A549 (cell line): ENCODE measurements around the gene TMEM52B. TPM values are rescaled to one million over a fixed set of nuclear protein-coding genes. Genes with fewer than 3 reads are reported as not detected.

Experiments
- ATAC-seq, 2 experiments: fragments of 200-7000 bp in 1 of 2; fragments of >200 bp in 1 of 2; cut with Nextera tagmentation in 1 of 2; cut with Tn5 transposase in 1 of 2; 3 replicates each; pipeline versions ENCODE4 v1.8.0 to v1.9.1; 2018 to 2020; ENCODE audit warnings: mild to moderate bottlenecking in 1 of 2, moderate library complexity in 1 of 2
- CTCF ChIA-PET: fragments of 300-600 bp; sonication (Branson Sonifier 250); formaldehyde crosslinking; extraction: SDS; loops from one replicate; lab custom pipeline; 2021; ENCODE audit warnings: antibody characterized with exemption, inconsistent platforms; lab: Yijun Ruan, JAX
- POLR2A ChIA-PET: fragments of 350-600 bp; formaldehyde crosslinking; extraction: SDS; loops from one replicate; lab custom pipeline; 2021; ENCODE audit warnings: antibody characterized with exemption, inconsistent platforms; lab: Yijun Ruan, JAX
- DNase-seq, 2 experiments: peaks; one replicate each; pipeline versions ENCODE4 v3.0.0 to v3.0.0-alpha.2; 2011 to 2016; ENCODE audit warnings: low read depth in 1 of 2, low spot score in 1 of 2
- FAIRE-seq: peaks from 2 replicates; lab custom pipeline; 2011; peaks lifted over from hg19 to GRCh38; lab: Jason Lieb, UNC
- H3K27ac ChIP-seq, 2 experiments: fragments of >200 bp; sonication (Bioruptor Twin); formaldehyde crosslinking; 3 replicates each; pipeline ENCODE4 v1.5.1; 2016 to 2017
- H3K4me1 ChIP-seq: fragments of >200 bp; sonication (Bioruptor Twin); formaldehyde crosslinking; 3 replicates; pipeline ENCODE4 v1.6.1; 2016
- H3K4me2 ChIP-seq: fragments of >200 bp; sonication (Bioruptor Twin); formaldehyde crosslinking; 3 replicates; pipeline ENCODE4 v1.6.1; 2016
- H3K4me3 ChIP-seq: fragments of >200 bp; sonication (Bioruptor Twin); formaldehyde crosslinking; 3 replicates; pipeline ENCODE4 v1.5.1; 2016
- H3K9me3 ChIP-seq: fragments of >200 bp; sonication (Bioruptor Twin); formaldehyde crosslinking; 3 replicates; pipeline ENCODE4 v1.6.1; 2016
- CEBPB ChIP-seq, 2 experiments: fragments of >200 bp in 1 of 2; sonication (Bioruptor Twin) in 1 of 2; formaldehyde crosslinking in 1 of 2; IDR thresholded peaks; 2 replicates each; pipeline ENCODE4 v1.6.1; 2012 to 2016
- CHD2 ChIP-seq: fragments of 150-350 bp; IDR thresholded peaks from 2 replicates; pipeline ENCODE4 v1.6.1; 2014; ENCODE audit warnings: low read length; ENCODE audit not compliant: partially characterized antibody
- EHF ChIP-seq: fragments of 250-450 bp; sonication (Bioruptor Pico); IDR thresholded peaks from 2 replicates; pipeline ENCODE4 v1.5.0; 2020; ENCODE audit warnings: mild to moderate bottlenecking
- ESRRA ChIP-seq: fragments of 150-350 bp; IDR thresholded peaks from 2 replicates; pipeline ENCODE4 v1.6.1; 2014; ENCODE audit warnings: mild to moderate bottlenecking, low read length, borderline replicate concordance
- HEYL ChIP-seq: fragments of 250-450 bp; sonication (Bioruptor Pico); IDR thresholded peaks from 2 replicates; pipeline ENCODE4 v1.8.0; 2021; ENCODE audit warnings: mild to moderate bottlenecking, moderate library complexity
- HOXB13 ChIP-seq: fragments of 250-450 bp; sonication (Bioruptor Pico); IDR thresholded peaks from 2 replicates; pipeline ENCODE4 v1.5.0; 2020; ENCODE audit warnings: low read depth, mild to moderate bottlenecking, moderate library complexity
- HOXB5 ChIP-seq: fragments of 250-450 bp; sonication (Bioruptor Pico); IDR thresholded peaks from 2 replicates; pipeline ENCODE4 v1.5.0; 2020; ENCODE audit warnings: mild to moderate bottlenecking, moderate library complexity
- JUN ChIP-seq, 2 experiments: fragments of >200 bp; sonication (Bioruptor Twin); formaldehyde crosslinking; IDR thresholded peaks; 2 replicates in 1 of 2; 3 replicates in 1 of 2; pipeline ENCODE4 v1.6.1; 2016 to 2017
- JUNB ChIP-seq: fragments of >200 bp; sonication (Bioruptor Twin); formaldehyde crosslinking; IDR thresholded peaks from 2 replicates; pipeline ENCODE4 v1.6.1; 2016
- KDM5A ChIP-seq: fragments of 200-600 bp; sonication (generic); IDR thresholded peaks from 2 replicates; pipeline ENCODE4 v1.6.1; 2016; ENCODE audit warnings: antibody characterized with exemption, mild to moderate bottlenecking
- MAZ ChIP-seq: fragments of 150-350 bp; IDR thresholded peaks from 2 replicates; pipeline ENCODE4 v1.6.1; 2014; ENCODE audit warnings: antibody characterized with exemption, low read depth, low read length, borderline replicate concordance
- NPAS2 ChIP-seq: fragments of 250-450 bp; sonication (Bioruptor Pico); IDR thresholded peaks from 2 replicates; pipeline ENCODE4 v1.8.0; 2022; ENCODE audit warnings: mild to moderate bottlenecking, moderate library complexity, borderline replicate concordance
- PHF8 ChIP-seq: fragments of 200-600 bp; sonication (generic); IDR thresholded peaks from 2 replicates; pipeline ENCODE4 v1.6.1; 2016; ENCODE audit warnings: low read depth, mild to moderate bottlenecking, antibody characterized with exemption, moderate library complexity, borderline replicate concordance
- POLR2A ChIP-seq: IDR thresholded peaks from 2 replicates; pipeline ENCODE4 v1.6.1; 2012; ENCODE audit warnings: mild to moderate bottlenecking, low read length
- POLR2AphosphoS2 ChIP-seq: conservative IDR thresholded peaks from 2 replicates; pipeline ENCODE4 v1.6.1; 2012; ENCODE audit warnings: low read length, improper control_type of control experiment, inconsistent platforms
- RAD21 ChIP-seq, 2 experiments: fragments of >200 bp in 1 of 2; sonication (Bioruptor Twin) in 1 of 2; formaldehyde crosslinking in 1 of 2; IDR thresholded peaks in 1 of 2; conservative IDR thresholded peaks in 1 of 2; 2 replicates in 1 of 2; 3 replicates in 1 of 2; pipeline ENCODE4 v1.6.1; 2012 to 2018; ENCODE audit warnings: inconsistent platforms in 1 of 2
- RARB ChIP-seq: fragments of 250-450 bp; sonication (Bioruptor Pico); IDR thresholded peaks from 2 replicates; pipeline ENCODE4 v1.8.0; 2021; ENCODE audit warnings: mild to moderate bottlenecking, moderate library complexity
- RCOR1 ChIP-seq: fragments of 150-350 bp; IDR thresholded peaks from 2 replicates; pipeline ENCODE4 v1.6.1; 2014; ENCODE audit warnings: antibody characterized with exemption, low read length, low read depth
- RFX5 ChIP-seq: fragments of 450-650 bp; IDR thresholded peaks from 2 replicates; pipeline ENCODE4 v1.7.1; 2014; ENCODE audit warnings: antibody characterized with exemption, mild to moderate bottlenecking, moderate library complexity
- SREBF2 ChIP-seq: fragments of 450-650 bp; IDR thresholded peaks from 2 replicates; pipeline ENCODE4 v1.6.1; 2014; ENCODE audit warnings: mild to moderate bottlenecking, moderate library complexity
- TFCP2L1 ChIP-seq: fragments of 250-450 bp; sonication (Bioruptor Pico); IDR thresholded peaks from 2 replicates; pipeline ENCODE4 v1.5.0; 2021; ENCODE audit warnings: mild to moderate bottlenecking
- ZNF302 ChIP-seq: fragments of 250-450 bp; sonication (Bioruptor Pico); IDR thresholded peaks from 2 replicates; pipeline ENCODE4 v1.9.0; 2021; ENCODE audit warnings: inconsistent platforms, mild to moderate bottlenecking, moderate library complexity
- WGBS: methylation state at CpG from one replicate; pipeline ENCODE4 v1.1.6; 2017; ENCODE audit errors: missing lambda C conversion rate; 5-methylcytosine and 5-hydroxymethylcytosine counted together
- polyA plus RNA-seq, 4 experiments: library from polyadenylated mRNA; depleted of rRNA in 3 of 4; stranded (reverse); fragments of >200 nt; fragmentation: RNase III in 1 of 4; extraction: RNeasy Plus Mini Kit Qiagen cat#74134 plus additional on column Dnase treatment in 1 of 4; gene quantifications; 2 replicates in 3 of 4; 3 replicates in 1 of 4; pipeline ENCODE4 v1.2.3, GENCODE V29; 2011 to 2017
- TF ChIP-seq, protein P1 (sequence below): IDR thresholded peaks from 2 replicates; pipeline ENCODE4 v1.6.1; 2012
- TF ChIP-seq, protein P2 (sequence below): fragments of 450-650 bp; IDR thresholded peaks from 2 replicates; pipeline ENCODE4 v1.6.1; 2014; ENCODE audit warnings: antibody characterized with exemption
- TF ChIP-seq, protein P3 (sequence below): IDR thresholded peaks from 2 replicates; pipeline ENCODE4 v1.6.1; 2012
- TF ChIP-seq, protein P4 (sequence below): fragments of >200 bp; sonication (Bioruptor Twin); formaldehyde crosslinking; IDR thresholded peaks from 2 replicates; pipeline ENCODE4 v1.6.1; 2016
- TF ChIP-seq, protein P5 (sequence below): fragments of 250-450 bp; sonication (Bioruptor Pico); IDR thresholded peaks from 2 replicates; pipeline ENCODE4 v1.5.0; 2021; ENCODE audit warnings: mild to moderate bottlenecking, moderate library complexity, borderline replicate concordance

TMEM52B gene
- polyA plus RNA-seq, 2 of the 4 experiments (the other 2 are of a cell fraction): 0.08 to 0.39 TPM

DNA sequence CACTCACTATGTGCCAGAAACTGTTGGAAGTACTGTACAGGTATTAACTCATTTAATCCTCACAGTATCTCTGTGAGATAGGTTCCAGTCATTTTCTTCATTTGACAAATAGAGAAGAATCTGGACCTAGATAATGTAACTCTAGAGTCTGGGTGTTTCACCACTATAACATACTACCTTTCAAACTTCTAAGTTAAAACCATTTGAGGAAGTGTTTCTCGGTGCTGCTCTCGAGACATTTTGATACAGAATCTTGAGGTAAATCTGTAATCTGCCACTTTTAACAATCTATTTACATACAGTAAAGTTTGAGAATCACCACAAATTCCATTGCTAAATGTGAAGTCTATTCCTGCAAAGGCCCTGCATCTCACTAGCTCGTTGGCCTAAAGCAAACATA is 15.7 kb upstream of the TMEM52B start (continued):
- TF ChIP-seq, protein P1, sequence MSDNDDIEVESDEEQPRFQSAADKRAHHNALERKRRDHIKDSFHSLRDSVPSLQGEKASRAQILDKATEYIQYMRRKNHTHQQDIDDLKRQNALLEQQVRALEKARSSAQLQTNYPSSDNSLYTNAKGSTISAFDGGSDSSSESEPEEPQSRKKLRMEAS: no peak
- TF ChIP-seq CHD2 (no peak), EHF (CRISPR knock-in tag) (no peak), RCOR1 (no peak), ZNF302 (no peak), HOXB5 (CRISPR knock-in tag) (no peak), MAZ (no peak)

DNA sequence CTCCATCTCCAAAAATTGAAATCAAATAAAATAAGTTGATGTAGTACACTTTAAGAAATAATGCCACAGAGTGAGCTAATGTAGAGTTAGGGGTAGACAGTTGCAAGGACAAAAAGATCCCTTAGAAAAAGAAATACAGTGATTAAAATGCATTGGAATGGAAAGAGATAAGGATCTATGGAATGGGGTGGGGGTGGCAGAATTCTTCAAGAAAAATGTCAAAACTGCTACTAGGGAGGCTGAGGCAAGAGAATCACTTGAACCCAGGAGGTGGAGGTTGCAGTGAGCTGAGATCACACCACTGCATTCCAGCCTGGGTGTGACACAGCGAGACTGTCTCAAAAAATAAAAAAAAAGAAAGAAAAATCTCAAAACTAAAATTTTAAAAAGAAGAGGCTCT is 13.4 kb upstream of the TMEM52B start:
- 2% methylated on average over 1 of the region's 1 CpG for WGBS
- ChIA-PET CTCF (interaction anchor here (1.5 to 2.2 kb wide), 2 partner anchors 12 kb away, joined by 7 read pairs; no protein-coding TSS in a partner anchor), POLR2A (no interaction called here)
- peaks cover 17% of the 10 kb centered on the region; the same call in 2 of the 3 replicates for H3K4me1 ChIP-seq
- H3K4me3 ChIP-seq: no peak overlapping the region
- H3K9me3 ChIP-seq: no peaks in the 10 kb centered on the region
- TF ChIP-seq, protein P1: no peak
- TF ChIP-seq SREBF2 (no peak), POLR2AphosphoS2 (no peak), HOXB5 (CRISPR knock-in tag) (no peak), HEYL (CRISPR knock-in tag) (no peak), POLR2A (no peak), RCOR1 (no peak), RARB (CRISPR knock-in tag) (no peak), TFCP2L1 (CRISPR knock-in tag) (no peak), CEBPB (IDR thresholded peaks at IDR 0.05) (no peak), PHF8 (no peak), ZNF302 (no peak), HOXB13 (CRISPR knock-in tag) (no peak), NPAS2 (CRISPR knock-in tag) (no peak), JUNB (no peak), JUN (IDR thresholded peaks at IDR 0.05) (no peak), KDM5A (no peak)
- TF ChIP-seq, protein P2, sequence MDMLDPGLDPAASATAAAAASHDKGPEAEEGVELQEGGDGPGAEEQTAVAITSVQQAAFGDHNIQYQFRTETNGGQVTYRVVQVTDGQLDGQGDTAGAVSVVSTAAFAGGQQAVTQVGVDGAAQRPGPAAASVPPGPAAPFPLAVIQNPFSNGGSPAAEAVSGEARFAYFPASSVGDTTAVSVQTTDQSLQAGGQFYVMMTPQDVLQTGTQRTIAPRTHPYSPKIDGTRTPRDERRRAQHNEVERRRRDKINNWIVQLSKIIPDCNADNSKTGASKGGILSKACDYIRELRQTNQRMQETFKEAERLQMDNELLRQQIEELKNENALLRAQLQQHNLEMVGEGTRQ: no peak
- DNase-seq: no peak
- no peak overlapping the region for H3K4me2 ChIP-seq
- H3K27ac ChIP-seq: no peak overlapping the region
- no peak for ATAC-seq
- no peak for FAIRE-seq

DNA sequence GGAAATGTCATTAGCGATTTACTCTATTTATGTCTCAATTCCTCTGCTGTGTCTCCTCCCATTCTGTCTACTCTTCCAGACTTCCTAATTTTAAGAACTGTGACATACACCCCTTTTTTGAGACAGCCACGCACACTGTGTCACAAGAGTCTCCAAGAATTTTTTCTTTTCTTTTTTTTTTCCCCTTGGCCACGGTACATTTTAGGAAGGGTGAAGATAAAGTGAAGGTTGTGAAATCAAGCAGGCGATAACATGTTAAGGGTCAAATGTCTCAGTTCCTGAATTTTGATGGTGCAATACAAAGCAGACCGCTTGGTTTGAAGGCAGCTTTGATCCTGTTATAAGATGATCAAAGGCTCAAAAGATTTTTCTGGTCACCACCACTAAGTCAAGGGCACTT is 11.2 kb upstream of the TMEM52B start:
- DNase-seq (no peak), FAIRE-seq (no peak), ATAC-seq (no peak)
- POLR2A ChIA-PET: no interaction called here
- CTCF ChIA-PET: interaction anchor here (1.1 kb wide), 1 partner anchor 22 kb away, joined by 3 read pairs; no protein-coding TSS in a partner anchor
- H3K9me3 ChIP-seq: no peaks in the 10 kb centered on the region
- H3K4me1 ChIP-seq: peaks cover 27% of the 10 kb centered on the region; the same call in 2 of the 3 replicates
- no peak overlapping the region for H3K4me3 ChIP-seq
- TF ChIP-seq, protein P3, sequence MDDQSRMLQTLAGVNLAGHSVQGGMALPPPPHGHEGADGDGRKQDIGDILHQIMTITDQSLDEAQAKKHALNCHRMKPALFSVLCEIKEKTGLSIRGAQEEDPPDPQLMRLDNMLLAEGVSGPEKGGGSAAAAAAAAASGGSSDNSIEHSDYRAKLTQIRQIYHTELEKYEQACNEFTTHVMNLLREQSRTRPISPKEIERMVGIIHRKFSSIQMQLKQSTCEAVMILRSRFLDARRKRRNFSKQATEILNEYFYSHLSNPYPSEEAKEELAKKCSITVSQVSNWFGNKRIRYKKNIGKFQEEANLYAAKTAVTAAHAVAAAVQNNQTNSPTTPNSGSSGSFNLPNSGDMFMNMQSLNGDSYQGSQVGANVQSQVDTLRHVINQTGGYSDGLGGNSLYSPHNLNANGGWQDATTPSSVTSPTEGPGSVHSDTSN: no peak
- TF ChIP-seq ZNF302 (no peak), SREBF2 (no peak), JUNB (no peak), POLR2AphosphoS2 (no peak), ESRRA (no peak), TFCP2L1 (CRISPR knock-in tag) (no peak), RFX5 (no peak), KDM5A (no peak), RAD21 (conservative IDR thresholded peaks at IDR 0.05 in 1 of 2, IDR thresholded peaks at IDR 0.05 in 1 of 2) (no peak)
- TF ChIP-seq, protein P4, sequence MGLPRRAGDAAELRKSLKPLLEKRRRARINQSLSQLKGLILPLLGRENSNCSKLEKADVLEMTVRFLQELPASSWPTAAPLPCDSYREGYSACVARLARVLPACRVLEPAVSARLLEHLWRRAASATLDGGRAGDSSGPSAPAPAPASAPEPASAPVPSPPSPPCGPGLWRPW: no peak
- TF ChIP-seq, protein P5, sequence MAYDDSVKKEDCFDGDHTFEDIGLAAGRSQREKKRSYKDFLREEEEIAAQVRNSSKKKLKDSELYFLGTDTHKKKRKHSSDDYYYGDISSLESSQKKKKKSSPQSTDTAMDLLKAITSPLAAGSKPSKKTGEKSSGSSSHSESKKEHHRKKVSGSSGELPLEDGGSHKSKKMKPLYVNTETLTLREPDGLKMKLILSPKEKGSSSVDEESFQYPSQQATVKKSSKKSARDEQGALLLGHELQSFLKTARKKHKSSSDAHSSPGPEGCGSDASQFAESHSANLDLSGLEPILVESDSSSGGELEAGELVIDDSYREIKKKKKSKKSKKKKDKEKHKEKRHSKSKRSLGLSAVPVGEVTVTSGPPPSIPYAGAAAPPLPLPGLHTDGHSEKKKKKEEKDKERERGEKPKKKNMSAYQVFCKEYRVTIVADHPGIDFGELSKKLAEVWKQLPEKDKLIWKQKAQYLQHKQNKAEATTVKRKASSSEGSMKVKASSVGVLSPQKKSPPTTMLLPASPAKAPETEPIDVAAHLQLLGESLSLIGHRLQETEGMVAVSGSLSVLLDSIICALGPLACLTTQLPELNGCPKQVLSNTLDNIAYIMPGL (CRISPR knock-in tag): no peak
- no peak overlapping the region for H3K27ac ChIP-seq
- no peak overlapping the region for H3K4me2 ChIP-seq
- 63% methylated on average over 5 of the region's 5 CpGs for WGBS
